Spleen (tissue), 11 donors: ENCODE results near the gene ZDHHC4. TPM values are rescaled to one million over a fixed set of nuclear protein-coding genes. Genes with fewer than 3 reads are reported as not detected.

Source experiments
- DNase-seq: peaks from one replicate; pipeline ENCODE4 v3.0.0-alpha.2; 2020
- H3K27ac ChIP-seq, 8 donors: fragments of 200-600 bp; sonication (generic) in 7 of 8; 1 replicate in 4 of 8; 2 replicates in 4 of 8; pipeline versions ENCODE4 v1.5.0 to v1.8.0; 2016 to 2021; ENCODE audit warnings: inconsistent platforms in 4 of 8, mild to moderate bottlenecking in 4 of 8, moderate library complexity in 1 of 8
- H3K27me3 ChIP-seq, 7 donors: fragments of 200-600 bp; sonication (generic) in 6 of 7; replicated peaks in 1 of 7; 1 replicate in 4 of 7; 2 replicates in 3 of 7; pipeline versions ENCODE4 v1.5.0 to v1.8.0; 2016 to 2021; ENCODE audit warnings: inconsistent platforms in 3 of 7, mild to moderate bottlenecking in 1 of 7
- H3K36me3 ChIP-seq, 6 donors: fragments of 200-600 bp; sonication (generic) in 5 of 6; 1 replicate in 4 of 6; 2 replicates in 2 of 6; pipeline versions ENCODE4 v1.5.0 to v1.8.0; 2016 to 2021; ENCODE audit warnings: inconsistent platforms in 2 of 6
- H3K4me1 ChIP-seq, 6 donors: fragments of 200-600 bp; sonication (generic) in 5 of 6; 1 replicate in 3 of 6; 2 replicates in 3 of 6; pipeline versions ENCODE4 v1.5.0 to v1.8.0; 2016 to 2021; ENCODE audit warnings: inconsistent platforms in 3 of 6
- H3K4me3 ChIP-seq, 8 donors: fragments of 200-600 bp; sonication (generic) in 7 of 8; 1 replicate in 4 of 8; 2 replicates in 4 of 8; pipeline versions ENCODE4 v1.5.0 to v1.8.0; 2016 to 2021; ENCODE audit warnings: inconsistent platforms in 4 of 8, mild to moderate bottlenecking in 4 of 8, moderate library complexity in 2 of 8
- H3K9me3 ChIP-seq, 8 donors: fragments of 200-600 bp; sonication (generic) in 7 of 8; 1 replicate in 4 of 8; 2 replicates in 4 of 8; pipeline versions ENCODE4 v1.5.0 to v1.8.0; 2016 to 2021; ENCODE audit warnings: inconsistent platforms in 4 of 8
- CTCF ChIP-seq, 11 experiments: fragments of 200-600 bp in 7 of 11; fragments of 450-650 bp in 4 of 11; sonication (generic) in 4 of 11; IDR thresholded peaks in 8 of 11; conservative IDR thresholded peaks in 3 of 11; 1 replicate in 7 of 11; 2 replicates in 4 of 11; pipeline versions ENCODE4 v1.4.0 to v1.8.0; 2016 to 2021; ENCODE audit warnings: antibody characterized with exemption in 11 of 11, inconsistent platforms in 4 of 11, mild to moderate bottlenecking in 1 of 11
- POLR2A ChIP-seq, 3 donors: fragments of 450-650 bp; IDR thresholded peaks; one replicate each; pipeline ENCODE4 v1.5.1; 2017; ENCODE audit warnings: antibody characterized with exemption in 3 of 3, mild to moderate bottlenecking in 1 of 3
- POLR2AphosphoS5 ChIP-seq, 3 donors: sonication (generic); formaldehyde crosslinking; IDR thresholded peaks; one replicate each; pipeline ENCODE4 v1.5.1; 2017; ENCODE audit warnings: antibody characterized with exemption in 3 of 3
- WGBS, 5 donors: extraction: QIAGEN DNeasy Blood & Tissue Kit in 3 of 5; methylation state at CpG; one replicate each; pipeline versions ENCODE4 v1.1.5 to v1.1.7; 2013 to 2018; 5-methylcytosine and 5-hydroxymethylcytosine counted together
- intact Hi-C: fragments of 100-400 bp; cut with DNase I; formaldehyde crosslinking; loops from one replicate; pipeline ENCODE4 v1.15.0; 2023; ENCODE audit warnings: low total_unique reads
- polyA plus RNA-seq, 3 donors: library from polyadenylated mRNA; stranded (reverse); fragments of 200-250 nt; gene quantifications; one replicate each; pipeline ENCODE4 v1.2.1, GENCODE V29; 2013
- total RNA-seq, 7 donors: library from RNA; depleted of rRNA in 3 of 7; stranded (reverse); fragments of >200 nt in 3 of 7; fragmentation: NEBNext Ultra II Directional in 4 of 7; extraction: Animal tissue kit (Norgen Biotek cat#: 25700) in 4 of 7; gene quantifications; one replicate each; pipeline versions ENCODE4 v1.1.0 to v1.2.1, GENCODE V29; 2016 to 2021
- donor health status: healthy with polysubstance abuse.
- donor health status: DM: no; HTN: no; CAD: no; lungs with moderate emphysema.
- donor health status: DM: no; HTN: no; CAD: no.
- donor health status: Bipolar disorder and iron deficiency.
- donor health status: healthy.
- donor health status: DM: no; HTN: no; CAD: no.
- donor health status: DM: yes; HTN: yes; CAD: no.

The ZDHHC4 gene
- total and polyA plus RNA-seq, 10 donors: 26.6 to 46.4 (median 37.4) TPM

- Histone ChIP-seq H3K36me3 (no peaks in the 10 kb centered on the region), H3K4me1 (peaks cover 0 to 10% (median 0%) of the 10 kb centered on the region in 6 donors), H3K27me3 (peaks cover 0 to 3% (median 0%) of the 10 kb centered on the region in 7 donors), H3K9me3 (no peaks in the 10 kb centered on the region), H3K4me3 (no peak overlapping the region), H3K27ac (no peak overlapping the region)
- TF ChIP-seq POLR2A (IDR thresholded peaks at IDR 0.05) (no peak), CTCF (IDR thresholded peaks at IDR 0.05 in 8 of 11, conservative IDR thresholded peaks at IDR 0.05 in 3 of 11) (no peak), POLR2AphosphoS5 (IDR thresholded peaks at IDR 0.05) (no peak)
- intact Hi-C loops: no loop called here
- WGBS, 5 donors: 55 to 71% (median 57%) methylated on average over 22 of the region's 22 CpGs
- no peak for DNase-seq
Measured at GRCh38 chr7:6545398-6546126, 31.7 kb upstream of the ZDHHC4 start.

- H3K36me3 ChIP-seq: no peaks in the 10 kb centered on the region
- H3K27ac ChIP-seq: no peak overlapping the region
- H3K9me3 ChIP-seq: no peaks in the 10 kb centered on the region
- H3K4me1 ChIP-seq: peaks cover 0 to 10% (median 0%) of the 10 kb centered on the region in 6 donors
- no peak for DNase-seq
- no peaks in the 10 kb centered on the region for H3K27me3 ChIP-seq
- WGBS, 5 donors: 62 to 77% (median 67%) methylated on average over 11 to 12 of the region's 12 CpGs
- TF ChIP-seq POLR2AphosphoS5 (IDR thresholded peaks at IDR 0.05) (no peak), POLR2A (IDR thresholded peaks at IDR 0.05) (no peak), CTCF (IDR thresholded peaks at IDR 0.05 in 8 of 11, conservative IDR thresholded peaks at IDR 0.05 in 3 of 11) (no peak)
- no peak overlapping the region for H3K4me3 ChIP-seq
- intact Hi-C loops: no loop called here
Measured at GRCh38 chr7:6546498-6547251, 30.6 kb upstream of the ZDHHC4 start.

GRCh38 chr7:6547400-6547799 is 29.9 kb upstream of the ZDHHC4 start:
- Histone ChIP-seq H3K36me3 (no peaks in the 10 kb centered on the region), H3K9me3 (no peaks in the 10 kb centered on the region), H3K4me1 (peaks cover 0 to 10% (median 0%) of the 10 kb centered on the region in 6 donors), H3K4me3 (no peak overlapping the region), H3K27me3 (no peaks in the 10 kb centered on the region), H3K27ac (no peak overlapping the region)
- intact Hi-C loops: no loop called here
- 94 to 100% (median 97%) methylated on average over 1 of the region's 1 CpG for WGBS, 5 donors
- DNase-seq: no peak
- TF ChIP-seq POLR2A (IDR thresholded peaks at IDR 0.05): no peak
- no peak for TF ChIP-seq POLR2AphosphoS5 (IDR thresholded peaks at IDR 0.05)
- TF ChIP-seq CTCF (IDR thresholded peaks at IDR 0.05 in 8 of 11, conservative IDR thresholded peaks at IDR 0.05 in 3 of 11): no peak

- no peak within 1 kb of the TSS for H3K4me3 ChIP-seq
- H3K27me3 ChIP-seq: no peaks in the 10 kb centered on the region
- no peak for DNase-seq
- H3K4me1 ChIP-seq: peaks cover 0 to 10% (median 0%) of the 10 kb centered on the region in 6 donors
- 78 to 89% (median 88%) methylated on average over 22 to 46 of the region's 46 CpGs for WGBS, 5 donors
- no peak within 1 kb of the TSS for H3K27ac ChIP-seq
- intact Hi-C loops: no loop called here
- TF ChIP-seq POLR2A (IDR thresholded peaks at IDR 0.05) (no peak), POLR2AphosphoS5 (IDR thresholded peaks at IDR 0.05) (no peak), CTCF (IDR thresholded peaks at IDR 0.05 in 8 of 11, conservative IDR thresholded peaks at IDR 0.05 in 3 of 11) (no peak)
- no peaks in the 10 kb centered on the region for H3K9me3 ChIP-seq
- H3K36me3 ChIP-seq: no peaks in the 10 kb centered on the region
Measured at GRCh38 chr7:6551016-6551511, 26.2 kb upstream of the ZDHHC4 start, which contains the start of gene GRID2IP. GRID2IP (minus strand) TSS chr7:6551461; CDS start chr7:6551436, 25 bp downstream.
